H1 (cell line): ENCODE results near the gene MRPS34. TPM values are rescaled to one million over a fixed set of nuclear protein-coding genes. Genes with fewer than 3 reads are reported as not detected.
A peak's percentile ranks its signal among the peaks of the same experiment; 100 is the strongest.

ENCODE experiments used
- CTCF ChIA-PET: fragments of 300-600 bp; sonication (Branson Sonifier 250); formaldehyde crosslinking; loops from one replicate; lab custom pipeline; 2021; ENCODE audit not compliant: partially characterized antibody; lab: Charles Lee
- POLR2A ChIA-PET: fragments of 300-600 bp; sonication (Branson Sonifier 250); formaldehyde crosslinking; loops from one replicate; lab custom pipeline; 2021; ENCODE audit warnings: inconsistent platforms; ENCODE audit not compliant: partially characterized antibody; lab: Charles Lee
- DNase-seq, 2 experiments: peaks; one replicate each; pipeline versions ENCODE4 v3.0.0 to v3.0.0-alpha.2; 2010 to 2022; ENCODE audit warnings: low spot score in 2 of 2, low read depth in 1 of 2, mixed read lengths in 1 of 2
- FAIRE-seq: peaks from 2 replicates; lab custom pipeline; 2011; peaks lifted over from hg19 to GRCh38; lab: Jason Lieb, UNC
- H2AFZ ChIP-seq: 2 replicates; pipeline ENCODE4 v1.8.1; 2012; ENCODE audit warnings: low read length, inconsistent platforms
- H2AK5ac ChIP-seq: 2 replicates; pipeline ENCODE4 v1.6.1; 2013; ENCODE audit warnings: low read depth, low read length
- H2BK120ac ChIP-seq: replicated peaks from 2 replicates; pipeline ENCODE3; 2013; ENCODE audit warnings: low read depth, low read length, inconsistent platforms
- H2BK12ac ChIP-seq: 2 replicates; pipeline ENCODE4 v1.6.1; 2013; ENCODE audit warnings: low read depth, low read length
- H2BK15ac ChIP-seq: 2 replicates; pipeline ENCODE4 v1.6.1; 2013; ENCODE audit warnings: low read length
- H2BK20ac ChIP-seq: 2 replicates; pipeline ENCODE4 v1.6.1; 2013; ENCODE audit warnings: low read length
- H2BK5ac ChIP-seq: 2 replicates; pipeline ENCODE4 v1.6.1; 2013; ENCODE audit warnings: low read depth, low read length
- H3K14ac ChIP-seq: 2 replicates; pipeline ENCODE4 v1.6.1; 2013; ENCODE audit warnings: inconsistent platforms; ENCODE audit not compliant: insufficient read length
- H3K18ac ChIP-seq: 2 replicates; pipeline ENCODE4 v1.6.1; 2013; ENCODE audit warnings: low read length; ENCODE audit errors: extremely low read depth
- H3K23ac ChIP-seq: 2 replicates; pipeline ENCODE4 v1.6.1; 2013; ENCODE audit warnings: inconsistent platforms; ENCODE audit not compliant: insufficient read length
- H3K23me2 ChIP-seq: 2 replicates; pipeline ENCODE4 v1.6.1; 2013; ENCODE audit warnings: low read depth, low read length
- H3K27ac ChIP-seq: 2 replicates; pipeline ENCODE4 v1.6.1; 2011; ENCODE audit warnings: low read depth, low read length, inconsistent platforms
- H3K27me3 ChIP-seq, 4 experiments: replicated peaks in 1 of 4; 1 replicate in 1 of 4; 2 replicates in 3 of 4; pipeline versions ENCODE4 v1.6.1 to v1.8.1; 2011 to 2013; ENCODE audit warnings: low read length in 3 of 4, mild to moderate bottlenecking in 3 of 4, inconsistent platforms in 2 of 4, mixed read lengths in 2 of 4, moderate library complexity in 1 of 4; ENCODE audit not compliant: control insufficient read depth in 3 of 4, insufficient read depth in 3 of 4; ENCODE audit errors: extremely low read depth in 1 of 4
- H3K36me3 ChIP-seq, 4 experiments: 2 replicates each; pipeline versions ENCODE4 v1.6.1 to v1.8.1; 2011 to 2013; ENCODE audit warnings: mild to moderate bottlenecking in 4 of 4, low read length in 3 of 4, moderate library complexity in 2 of 4, control low read depth in 1 of 4, inconsistent platforms in 1 of 4; ENCODE audit not compliant: insufficient read depth in 4 of 4, control insufficient read depth in 2 of 4
- H3K4ac ChIP-seq: replicated peaks from 2 replicates; pipeline ENCODE3; 2013; ENCODE audit warnings: low read length, low read depth, mixed read lengths, inconsistent platforms; ENCODE audit not compliant: insufficient read length
- H3K4me1 ChIP-seq, 4 experiments: replicated peaks in 1 of 4; 1 replicate in 1 of 4; 2 replicates in 3 of 4; pipeline versions ENCODE4 v1.6.1 to v1.8.1; 2011 to 2013; ENCODE audit warnings: low read length in 3 of 4, inconsistent platforms in 2 of 4, mixed read lengths in 1 of 4; ENCODE audit not compliant: insufficient read depth in 4 of 4, control insufficient read depth in 3 of 4
- H3K4me2 ChIP-seq, 2 experiments: 2 replicates each; pipeline versions ENCODE4 v1.6.1 to v1.8.1; 2011 to 2013; ENCODE audit warnings: low read depth in 2 of 2, low read length in 2 of 2, control low read depth in 1 of 2, inconsistent platforms in 1 of 2, mild to moderate bottlenecking in 1 of 2; ENCODE audit not compliant: insufficient read depth in 1 of 2
- H3K4me3 ChIP-seq, 4 experiments: fragments of 200-600, 300-600 bp in 1 of 4; sonication (generic), shearing (Covaris generic), sonication (Bioruptor Twin) in 1 of 4; 2 replicates each; pipeline versions ENCODE4 v1.5.1 to v1.8.1; 2011 to 2016; ENCODE audit warnings: low read length in 4 of 4, low read depth in 3 of 4, control low read depth in 2 of 4, inconsistent platforms in 2 of 4, mild to moderate bottlenecking in 2 of 4, mixed read lengths in 1 of 4, moderate library complexity in 1 of 4; ENCODE audit not compliant: insufficient read depth in 2 of 4; ENCODE audit errors: extremely low read depth in 1 of 4
- H3K56ac ChIP-seq: replicated peaks from 2 replicates; pipeline ENCODE3; 2013; ENCODE audit warnings: low read depth, mild to moderate bottlenecking, mixed read lengths, low read length, inconsistent platforms; ENCODE audit not compliant: insufficient read length
- H3K79me1 ChIP-seq: 2 replicates; pipeline ENCODE4 v1.6.1; 2013; ENCODE audit warnings: low read depth, low read length, control low read depth
- H3K79me2 ChIP-seq, 2 experiments: 2 replicates each; pipeline versions ENCODE4 v1.6.1 to v1.8.1; 2012 to 2013; ENCODE audit warnings: low read length in 2 of 2, mild to moderate bottlenecking in 2 of 2, inconsistent platforms in 1 of 2; ENCODE audit not compliant: insufficient read depth in 2 of 2, control insufficient read depth in 1 of 2
- H3K9ac ChIP-seq, 4 experiments: replicated peaks in 1 of 4; 1 replicate in 1 of 4; 2 replicates in 3 of 4; pipeline versions ENCODE4 v1.6.1 to v1.8.1; 2011 to 2013; ENCODE audit warnings: low read depth in 3 of 4, low read length in 3 of 4, control low read depth in 2 of 4, mild to moderate bottlenecking in 2 of 4, moderate library complexity in 2 of 4, inconsistent platforms in 1 of 4; ENCODE audit errors: extremely low read depth in 1 of 4
- H3K9me3 ChIP-seq, 2 experiments: 2 replicates each; pipeline versions ENCODE4 v1.6.1 to v1.8.1; 2012 to 2013; ENCODE audit warnings: mild to moderate bottlenecking in 2 of 2, moderate library complexity in 2 of 2, control low read depth in 1 of 2, inconsistent platforms in 1 of 2, low read depth in 1 of 2, low read length in 1 of 2, mixed read lengths in 1 of 2; ENCODE audit not compliant: insufficient read depth in 2 of 2
- H4K20me1 ChIP-seq, 2 experiments: replicated peaks in 1 of 2; 2 replicates each; pipeline versions ENCODE3 to v1.8.1; 2011 to 2013; ENCODE audit warnings: inconsistent platforms in 2 of 2, low read length in 2 of 2, mild to moderate bottlenecking in 1 of 2; ENCODE audit not compliant: insufficient read depth in 2 of 2, control insufficient read depth in 1 of 2
- H4K5ac ChIP-seq: 2 replicates; pipeline ENCODE4 v1.6.1; 2013; ENCODE audit warnings: low read length, low read depth, mixed read lengths, inconsistent platforms; ENCODE audit not compliant: insufficient read length
- H4K8ac ChIP-seq: 2 replicates; pipeline ENCODE4 v1.8.0; 2013; ENCODE audit warnings: mild to moderate bottlenecking, moderate library complexity, low read length, inconsistent platforms; ENCODE audit not compliant: insufficient read depth; ENCODE audit errors: extremely low read depth
- H4K91ac ChIP-seq: replicated peaks from 2 replicates; pipeline ENCODE3; 2013; ENCODE audit warnings: low read length, mixed read lengths, inconsistent platforms; ENCODE audit not compliant: insufficient read length
- FOSL1 ChIP-seq: IDR thresholded peaks from 2 replicates; pipeline ENCODE4 v1.6.1; 2011; ENCODE audit warnings: mild to moderate bottlenecking, low read depth, low read length, moderate library complexity; ENCODE audit not compliant: insufficient read depth
- POLR2AphosphoS5 ChIP-seq: IDR thresholded peaks from 2 replicates; pipeline ENCODE4 v1.6.1; 2011; ENCODE audit warnings: low read depth, low read length
- WGBS, 2 experiments: shearing (Covaris generic) in 1 of 2; methylation state at CpG; one replicate each; pipeline versions ENCODE4 v1.1.6 to v1.1.7; 2013 to 2015; ENCODE audit warnings: low lambda C conversion rate in 2 of 2, mixed read lengths in 2 of 2, inconsistent platforms in 1 of 2, low coverage in 1 of 2, missing lambda C conversion rate in 1 of 2; ENCODE audit not compliant: insufficient replicate concordance in 2 of 2, insufficient coverage in 1 of 2, insufficient read length in 1 of 2; ENCODE audit errors: extremely low coverage in 1 of 2, missing lambda C conversion rate in 1 of 2; 5-methylcytosine and 5-hydroxymethylcytosine counted together
- polyA plus RNA-seq, 7 experiments: library from polyadenylated mRNA; depleted of rRNA in 3 of 7; stranded (reverse) in 5 of 7; unstranded in 2 of 7; fragments of >200 nt in 5 of 7; fragments of 200-250 nt in 2 of 7; gene quantifications; 1 replicate in 5 of 7; 2 replicates in 1 of 7; 4 replicates in 1 of 7; pipeline versions ENCODE4 v1.2.1 to v1.2.3, GENCODE V29; 2011 to 2013; ENCODE audit warnings: missing spikeins in 2 of 7, mixed read lengths in 2 of 7
- total RNA-seq: library from RNA; stranded (reverse); fragmentation: NEBNext Ultra II Directional; extraction: Animal tissue kit (Norgen Biotek cat#: 25700); gene quantifications from 2 replicates; pipeline ENCODE4 v1.2.1, GENCODE V29; 2021

Gene MRPS34
- total and polyA plus RNA-seq, 2 of the 8 experiments (the other 6 are each of a cell fraction or from before 2014, with no cell fraction given) = 168 to 252 TPM

GRCh38 chr16:1776672-1776955, 3.7 kb upstream of the MRPS34 start:
- H3K14ac ChIP-seq = no peak overlapping the region
- H3K56ac ChIP-seq = no peak overlapping the region
- H2BK12ac ChIP-seq = no peak overlapping the region
- no peaks in the 10 kb centered on the region for H3K9me3 ChIP-seq
- POLR2A ChIA-PET = interaction anchor here (0.7 to 12.0 kb wide), 5 partner anchors 8 to 379 kb away, joined by 3 to 246 read pairs (median 3); partner anchors contain the start of genes EME2, MRPS34, NME3 and TRAF7
- no peak overlapping the region for H4K91ac ChIP-seq
- H4K8ac ChIP-seq = peak overlapping the region; percentile 20; the same call in 1 of the 2 replicates
- H4K20me1 ChIP-seq = peaks cover 0 to 33% of the 10 kb centered on the region in 2 experiments
- peaks cover 0 to 12% (median 8%) of the 10 kb centered on the region in 4 experiments; a peak in 6 of 7 replicates for H3K4me1 ChIP-seq
- peaks cover 9% of the 10 kb centered on the region for H3K79me1 ChIP-seq
- CTCF ChIA-PET = no interaction called here
- no peak overlapping the region for H3K4ac ChIP-seq
- H3K23ac ChIP-seq = no peak overlapping the region
- H3K79me2 ChIP-seq = peaks cover 0 to 15% of the 10 kb centered on the region in 2 experiments; a peak in 1 of 4 replicates
- no peak overlapping the region for H2BK15ac ChIP-seq
- TF ChIP-seq FOSL1 = no peak
- 0 out of 2 replicates have a peak, but pooled peaks have one; percentile 7 for TF ChIP-seq POLR2AphosphoS5
- H2BK20ac ChIP-seq = no peak overlapping the region
- no peak overlapping the region for H2BK5ac ChIP-seq
- H3K4me2 ChIP-seq = no peak overlapping the region
- H3K27me3 ChIP-seq = no peaks in the 10 kb centered on the region
- no peak overlapping the region for H3K18ac ChIP-seq
- peaks cover 9% of the 10 kb centered on the region for H3K23me2 ChIP-seq
- no peak overlapping the region for H3K9ac ChIP-seq
- no peak overlapping the region for H3K27ac ChIP-seq
- H3K4me3 ChIP-seq = no peak overlapping the region
- WGBS, 2 experiments = 89% methylated on average over 13 of the region's 13 CpGs; no CpG with 5 or more reads in 1 of the 2 experiments
- DNase-seq (no peak), FAIRE-seq (no peak)
- no peak overlapping the region for H4K5ac ChIP-seq
- H2BK120ac ChIP-seq = no peak overlapping the region
- H3K36me3 ChIP-seq = peaks cover 0 to 23% (median 9%) of the 10 kb centered on the region in 4 experiments; a peak in 5 of 8 replicates
- H2AK5ac ChIP-seq = no peak overlapping the region
- H2AFZ ChIP-seq = no peak overlapping the region
